ENCODE results near the gene HPN. TPM values are rescaled to one million over a fixed set of nuclear protein-coding genes. Genes with fewer than 3 reads are reported as not detected.

The HPN gene
- total and polyA plus RNA-seq, 2 donors (not counting 3 experiments of a cell fraction or from before 2014, with no cell fraction given), result 0.10 TPM; not detected in 1

- POLR2A ChIA-PET, result no interaction called here
- Histone ChIP-seq H3K4me3 (replicated peaks in 1 of 3; ENCODE audit: insufficient read depth in 1 of 3, low read depth in 1 of 3, low read length in 3 of 3) (no peak overlapping the region), H3K9ac (replicated peaks; ENCODE audit: extremely low read depth, insufficient read depth, low read length) (no peak overlapping the region), H3K4me1 (ENCODE audit: control insufficient read depth, extremely low read depth, insufficient read depth, low read length) (no peaks in the 10 kb centered on the region), H3K79me2 (ENCODE audit: control insufficient read depth, insufficient read depth, low read length) (no peaks in the 10 kb centered on the region), H3K9me1 (replicated peaks; ENCODE audit: control insufficient read depth, extremely low read depth, insufficient read depth, low read length) (no peaks in the 10 kb centered on the region), H3K27ac (ENCODE audit: insufficient read depth, low read depth, low read length) (no peak overlapping the region), H3K9me3 (replicated peaks; ENCODE audit: control insufficient read depth, insufficient read depth, low read length) (no peaks in the 10 kb centered on the region), H3K27me3 (ENCODE audit: control insufficient read depth in 2 of 2, insufficient read depth in 2 of 2, low read length in 2 of 2) (no peaks in the 10 kb centered on the region), H3K4me2 (ENCODE audit: insufficient read depth, low read length) (no peak overlapping the region), H4K20me1 (replicated peaks; ENCODE audit: control insufficient read depth, extremely low read depth, insufficient read depth, low read length) (no peaks in the 10 kb centered on the region), H2AFZ (ENCODE audit: low read depth, low read length) (no peak overlapping the region), H3K36me3 (ENCODE audit: control insufficient read depth in 2 of 2, extremely low read depth in 1 of 2, insufficient read depth in 2 of 2, low read length in 2 of 2) (no peaks in the 10 kb centered on the region)
- DNase-seq (ENCODE audit: low read depth, low spot score) (no peak), FAIRE-seq (no peak)
- no TSS peak for BruUV-seq (replicated peaks)
- intact Hi-C loops (cut with micrococcal nuclease), result no loop called here
- CTCF ChIA-PET, result interaction anchor here (2.1 kb wide), 1 partner anchor 39 kb away, joined by 5 read pairs; no protein-coding TSS in a partner anchor
- dilution Hi-C loops (cut with MboI; ENCODE audit: extremely low pct_ligation_motif_present, low sequenced_read_pairs), result no loop called here
- no peak for TF ChIP-seq GATA2 (IDR thresholded peaks at IDR 0.05; ENCODE audit: insufficient read depth, insufficient read length, low read depth, low read length)
- TF ChIP-seq JUN (IDR thresholded peaks at IDR 0.05; ENCODE audit: borderline replicate concordance, insufficient read depth, insufficient read length, low read depth), result no peak
- no peak for TF ChIP-seq POLR2A (IDR thresholded peaks at IDR 0.05; ENCODE audit: low read depth, low read length)
- no peak for TF ChIP-seq MYC (IDR thresholded peaks at IDR 0.05; ENCODE audit: low read depth, low read length)
- no peak for TF ChIP-seq MAX (IDR thresholded peaks at IDR 0.05; ENCODE audit: insufficient read depth, insufficient read length)
- TF ChIP-seq CTCF (IDR thresholded peaks at IDR 0.05; ENCODE audit: extremely low read depth in 1 of 2, insufficient read depth in 1 of 2, low read depth in 1 of 2, low read length in 2 of 2), result no peak
Measured at GRCh38 chr19:35083691-35084508, 42.4 kb downstream of the HPN start.
